Stimulated activated naive CD8-positive, alpha-beta T cell treated with anti-CD3 and anti-CD28 coated beads, Interleukin-15, Interleukin-2, amounts not matched to agents 100 ng/mL and 50 ng/mL, for 24 hours (primary cell): Measurements from ENCODE around the gene SERF2.
A peak's percentile ranks its signal among the peaks of the same experiment; 100 is the strongest.
"Not testable (repeated sequence)": the region's sequence is repeated elsewhere in the genome, so short reads cannot be mapped to it uniquely, and the experiment has no call there.

Source experiments
- H3K27ac Mint-ChIP-seq: one replicate; pipeline ENCODE4 v1.8.0; 2021; ENCODE audit warnings: mild to moderate bottlenecking, mixed read lengths
- H3K27me3 Mint-ChIP-seq: one replicate; pipeline ENCODE4 v1.8.0; 2021; ENCODE audit warnings: mixed read lengths
- H3K36me3 Mint-ChIP-seq: one replicate; pipeline ENCODE4 v1.8.0; 2021; ENCODE audit warnings: low read depth, mixed read lengths
- H3K4me1 Mint-ChIP-seq: one replicate; pipeline ENCODE4 v1.8.0; 2021; ENCODE audit warnings: low read depth, mixed read lengths
- H3K4me3 Mint-ChIP-seq: one replicate; pipeline ENCODE4 v1.8.0; 2021; ENCODE audit warnings: mild to moderate bottlenecking, mixed read lengths
- H3K9me3 Mint-ChIP-seq: one replicate; pipeline ENCODE4 v1.8.0; 2021; ENCODE audit warnings: mixed read lengths

Gene SERF2

GRCh38 chr15:43800286-43801141, 8.4 kb downstream of the SERF2 start, which contains the start of gene HYPK:
Gene HYPK (plus strand): TSS chr15:43800599. CDS start chr15:43800623, 24 bp downstream.
- peak within 1 kb of the TSS; percentile 98 for H3K27ac Mint-ChIP-seq
- H3K27me3 Mint-ChIP-seq = no peaks in the 10 kb centered on the region
- peak within 1 kb of the TSS; percentile 97 for H3K4me3 Mint-ChIP-seq
- peaks cover 76% of the 10 kb centered on the region for H3K36me3 Mint-ChIP-seq
- H3K9me3 Mint-ChIP-seq = no peaks in the 10 kb centered on the region
- peaks cover 40% of the 10 kb centered on the region for H3K4me1 Mint-ChIP-seq

- H3K36me3 Mint-ChIP-seq = peaks cover 81% of the 10 kb centered on the region
- peak overlapping the region; percentile 26 for H3K27ac Mint-ChIP-seq
- not testable (repeated sequence) for H3K4me3 Mint-ChIP-seq, H3K27me3 Mint-ChIP-seq, H3K9me3 Mint-ChIP-seq
- peaks cover 36% of the 10 kb centered on the region for H3K4me1 Mint-ChIP-seq
Observed at GRCh38 chr15:43802676-43803075, 10.6 kb downstream of the SERF2 start.

- Mint-ChIP-seq H3K9me3 (no peaks in the 10 kb centered on the region), H3K4me1 (peaks cover 15% of the 10 kb centered on the region), H3K27me3 (no peaks in the 10 kb centered on the region), H3K4me3 (no peak overlapping the region), H3K36me3 (peaks cover 74% of the 10 kb centered on the region), H3K27ac (no peak overlapping the region)
Observed at GRCh38 chr15:43808435-43808950, 16.4 kb downstream of the SERF2 start.

GRCh38 chr15:43808960-43809678, 17.0 kb downstream of the SERF2 start:
- H3K36me3 Mint-ChIP-seq = peaks cover 78% of the 10 kb centered on the region
- peaks cover 15% of the 10 kb centered on the region for H3K4me1 Mint-ChIP-seq
- peak overlapping the region; percentile 76 for H3K27ac Mint-ChIP-seq
- H3K4me3 Mint-ChIP-seq = no peak overlapping the region
- H3K9me3 Mint-ChIP-seq = no peaks in the 10 kb centered on the region
- H3K27me3 Mint-ChIP-seq = no peaks in the 10 kb centered on the region

- H3K9me3 Mint-ChIP-seq, H3K27me3 Mint-ChIP-seq, H3K4me3 Mint-ChIP-seq: not testable (repeated sequence)
- Mint-ChIP-seq H3K36me3 (peaks cover 71% of the 10 kb centered on the region), H3K4me1 (peaks cover 14% of the 10 kb centered on the region), H3K27ac (peak overlapping the region; percentile 33)
Observed at GRCh38 chr15:43815064-43815463, 22.9 kb downstream of the SERF2 start.

GRCh38 chr15:43821505-43821904, 29.4 kb downstream of the SERF2 start:
- H3K4me1 Mint-ChIP-seq = peaks cover 58% of the 10 kb centered on the region

GRCh38 chr15:43824302-43825246, 32.5 kb downstream of the SERF2 start, which contains the start of gene MFAP1:
Gene MFAP1 (minus strand): TSS chr15:43824690. CDS start chr15:43824569, 121 bp downstream.
- Mint-ChIP-seq H3K36me3 (peaks cover 42% of the 10 kb centered on the region), H3K27ac (peak within 1 kb of the TSS; percentile 98), H3K27me3 (no peaks in the 10 kb centered on the region), H3K4me1 (peaks cover 69% of the 10 kb centered on the region), H3K4me3 (peak within 1 kb of the TSS; percentile 98), H3K9me3 (peaks cover 4% of the 10 kb centered on the region)

More at GRCh38 chr15:43821505-43821904, 29.4 kb downstream of the SERF2 start:
- Mint-ChIP-seq H3K9me3 (peaks cover 4% of the 10 kb centered on the region), H3K36me3 (peaks cover 46% of the 10 kb centered on the region), H3K27ac (peak overlapping the region; percentile 29), H3K4me3 (peak overlapping the region; percentile 54), H3K27me3 (no peaks in the 10 kb centered on the region)

GRCh38 chr15:43825305-43825704, 33.2 kb downstream of the SERF2 start:
- not testable (repeated sequence) for H3K27me3 Mint-ChIP-seq, H3K9me3 Mint-ChIP-seq, H3K4me3 Mint-ChIP-seq
- H3K36me3 Mint-ChIP-seq = peaks cover 43% of the 10 kb centered on the region
- H3K27ac Mint-ChIP-seq = peak overlapping the region; percentile 98
- peaks cover 71% of the 10 kb centered on the region for H3K4me1 Mint-ChIP-seq

GRCh38 chr15:43826029-43826507, 33.9 kb downstream of the SERF2 start:
- Mint-ChIP-seq H3K4me1 (peaks cover 68% of the 10 kb centered on the region), H3K27me3 (no peaks in the 10 kb centered on the region), H3K4me3 (peak overlapping the region; percentile 89), H3K27ac (peak overlapping the region; percentile 75), H3K9me3 (peaks cover 4% of the 10 kb centered on the region), H3K36me3 (peaks cover 41% of the 10 kb centered on the region)

- H3K27ac Mint-ChIP-seq = peak within 1 kb of the TSS; percentile 75
- peaks cover 66% of the 10 kb centered on the region for H3K4me1 Mint-ChIP-seq
- no peaks in the 10 kb centered on the region for H3K27me3 Mint-ChIP-seq
- peak within 1 kb of the TSS; percentile 89 for H3K4me3 Mint-ChIP-seq
- H3K9me3 Mint-ChIP-seq = peaks cover 4% of the 10 kb centered on the region
- H3K36me3 Mint-ChIP-seq = peaks cover 38% of the 10 kb centered on the region
Observed at GRCh38 chr15:43826508-43827341, 34.6 kb downstream of the SERF2 start, which contains the start of gene WDR76. Gene WDR76 (plus strand): TSS chr15:43827002. CDS start chr15:43827033, 31 bp downstream.

GRCh38 chr15:43828061-43828657, 36.0 kb downstream of the SERF2 start:
- peaks cover 41% of the 10 kb centered on the region for H3K36me3 Mint-ChIP-seq
- peaks cover 58% of the 10 kb centered on the region for H3K4me1 Mint-ChIP-seq
- peak overlapping the region; percentile 89 for H3K27ac Mint-ChIP-seq
- H3K4me3 Mint-ChIP-seq = peak overlapping the region; percentile 89
- peaks cover 4% of the 10 kb centered on the region for H3K9me3 Mint-ChIP-seq
- H3K27me3 Mint-ChIP-seq = no peaks in the 10 kb centered on the region

GRCh38 chr15:43829951-43830540, 37.9 kb downstream of the SERF2 start:
- Mint-ChIP-seq H3K27ac (peak overlapping the region; percentile 60), H3K4me3 (peak overlapping the region; percentile 89), H3K36me3 (peaks cover 48% of the 10 kb centered on the region), H3K4me1 (peaks cover 48% of the 10 kb centered on the region)
- H3K9me3 Mint-ChIP-seq, H3K27me3 Mint-ChIP-seq: not testable (repeated sequence)
